Measurements from ENCODE around the gene LIPE. TPM values are rescaled to one million over a fixed set of nuclear protein-coding genes. Genes with fewer than 3 reads are reported as not detected.

The LIPE gene
- polyA plus RNA-seq, 1 donor from 2014 or later, result 19.1 TPM

- H3K9me2 ChIP-seq (ENCODE audit: insufficient read depth, low read length), result no peaks in the 10 kb centered on the region
- H3K9me3 ChIP-seq (ENCODE audit: low read length), result no peaks in the 10 kb centered on the region
- no peak overlapping the region for H3K4me3 ChIP-seq (ENCODE audit: low read length)
- H3K4me2 ChIP-seq (ENCODE audit: low read length), result no peak overlapping the region
- no peak overlapping the region for H3K27ac ChIP-seq (ENCODE audit: low read length)
- H3K79me2 ChIP-seq (replicated peaks; ENCODE audit: insufficient read depth, low read length), result no peaks in the 10 kb centered on the region
- TF ChIP-seq POLR2AphosphoS5 (IDR thresholded peaks at IDR 0.05) (no peak), RAD21 (conservative IDR thresholded peaks at IDR 0.05) (no peak), EP300 (conservative IDR thresholded peaks at IDR 0.05; ENCODE audit: poor library complexity, severe bottlenecking) (no peak), TAF1 (IDR thresholded peaks at IDR 0.05; ENCODE audit: low read depth) (no peak), CTCF (IDR thresholded peaks at IDR 0.05; ENCODE audit: poor library complexity, severe bottlenecking) (no peak), REST (IDR thresholded peaks at IDR 0.05; ENCODE audit: borderline replicate concordance) (no peak), SMC3 (conservative IDR thresholded peaks at IDR 0.05; ENCODE audit: poor library complexity) (no peak), EZH2 (IDR thresholded peaks at IDR 0.05; ENCODE audit: borderline replicate concordance, insufficient read depth, low read length, poor library complexity, severe bottlenecking) (no peak)
- H2AFZ ChIP-seq (ENCODE audit: low read depth, low read length), result no peak overlapping the region
- no peaks in the 10 kb centered on the region for H3F3A ChIP-seq (ENCODE audit: insufficient read depth, low read length, poor library complexity, severe bottlenecking)
- H3K9ac ChIP-seq (ENCODE audit: low read length), result no peak overlapping the region
- no peaks in the 10 kb centered on the region for H3K36me3 ChIP-seq (ENCODE audit: insufficient read depth, low read length)
- H4K20me1 ChIP-seq (ENCODE audit: insufficient read depth), result no peaks in the 10 kb centered on the region
- no peaks in the 10 kb centered on the region for H3K27me3 ChIP-seq (ENCODE audit: insufficient read depth, low read depth, low read length)
These were observed 42.4 kb upstream of the LIPE start for GRCh38 chr19:42469311-42470235.

GRCh38 chr19:42468273-42468796, 41.1 kb upstream of the LIPE start:
- Histone ChIP-seq H2AFZ (ENCODE audit: low read depth, low read length) (no peak overlapping the region), H3K4me3 (ENCODE audit: low read length) (no peak overlapping the region)

More at GRCh38 chr19:42468273-42468796, 41.1 kb upstream of the LIPE start:
- H3K9me2 ChIP-seq (ENCODE audit: insufficient read depth, low read length), result no peaks in the 10 kb centered on the region
- H3K9ac ChIP-seq (ENCODE audit: low read length), result no peak overlapping the region
- no peak overlapping the region for H3K4me2 ChIP-seq (ENCODE audit: low read length)
- H3K36me3 ChIP-seq (ENCODE audit: insufficient read depth, low read length), result no peaks in the 10 kb centered on the region
- H3K27ac ChIP-seq (ENCODE audit: low read length), result no peak overlapping the region
- H3F3A ChIP-seq (ENCODE audit: insufficient read depth, low read length, poor library complexity, severe bottlenecking), result no peaks in the 10 kb centered on the region
- H4K20me1 ChIP-seq (ENCODE audit: insufficient read depth), result no peaks in the 10 kb centered on the region
- no peaks in the 10 kb centered on the region for H3K27me3 ChIP-seq (ENCODE audit: insufficient read depth, low read depth, low read length)
- no peaks in the 10 kb centered on the region for H3K79me2 ChIP-seq (replicated peaks; ENCODE audit: insufficient read depth, low read length)
- H3K9me3 ChIP-seq (ENCODE audit: low read length), result no peaks in the 10 kb centered on the region
- TF ChIP-seq SMC3 (conservative IDR thresholded peaks at IDR 0.05; ENCODE audit: poor library complexity) (no peak), EP300 (conservative IDR thresholded peaks at IDR 0.05; ENCODE audit: poor library complexity, severe bottlenecking) (no peak), POLR2AphosphoS5 (IDR thresholded peaks at IDR 0.05) (no peak)

Measured in neural cell (in vitro differentiated cells).